Loucy (cell line): ENCODE results near the gene NUDT9.

Experiments
- EZH2phosphoT487 ChIP-seq: fragments of 200-600 bp; IDR thresholded peaks from 2 replicates; pipeline ENCODE4 v1.6.1; 2018; ENCODE audit warnings: antibody characterized with exemption, mild to moderate bottlenecking, moderate library complexity, borderline replicate concordance
- TF ChIP-seq, protein P1 (sequence below): fragments of 200-600 bp; sonication (generic); conservative IDR thresholded peaks from 2 replicates; pipeline ENCODE4 v1.5.1; 2014; ENCODE audit warnings: mild to moderate bottlenecking, antibody characterized with exemption, low read length

DNA sequence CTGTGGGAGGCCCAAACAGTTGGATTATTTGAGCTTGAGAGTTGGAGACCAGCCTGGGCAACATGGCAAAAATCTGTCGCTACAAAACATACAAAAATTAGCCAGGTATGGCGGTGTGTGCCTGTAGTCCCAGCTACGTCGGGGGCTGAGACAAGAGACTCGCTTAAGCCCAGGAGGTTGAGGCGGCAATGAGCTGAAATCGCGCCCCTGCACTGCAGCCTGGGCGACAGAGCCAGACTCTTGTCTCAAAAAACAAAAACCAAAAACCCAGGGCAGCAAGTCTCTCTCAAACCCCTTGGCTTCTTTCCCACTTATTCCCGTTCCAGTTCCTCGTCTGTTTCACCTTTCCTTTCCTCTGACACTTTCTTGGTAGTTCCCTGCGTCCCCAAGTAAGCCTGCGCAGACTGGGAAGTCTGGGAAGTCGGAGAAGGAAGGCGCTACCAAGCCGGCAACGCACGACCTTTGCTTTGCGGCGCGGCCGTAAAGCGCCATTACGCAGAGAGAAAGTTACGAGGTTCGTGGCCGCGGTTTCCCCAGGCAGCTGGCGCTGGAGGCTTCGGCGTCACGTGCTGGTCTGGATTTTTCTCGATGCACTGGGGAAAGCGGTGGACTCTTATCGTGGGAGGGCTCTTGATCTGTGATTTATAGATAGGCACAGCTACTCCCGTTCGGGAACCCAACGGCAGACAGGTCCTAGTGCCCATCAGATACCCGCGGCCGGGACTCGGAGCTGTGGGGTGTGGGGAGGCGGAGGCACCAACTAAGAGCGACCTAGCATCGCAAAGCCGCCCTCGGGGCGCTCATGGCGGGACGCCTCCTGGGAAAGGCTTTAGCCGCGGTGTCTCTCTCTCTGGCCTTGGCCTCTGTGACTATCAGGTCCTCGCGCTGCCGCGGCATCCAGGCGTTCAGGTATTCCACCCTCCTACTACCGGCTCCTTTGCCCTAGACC lies at the start of gene NUDT9:
- TF ChIP-seq, protein P1, sequence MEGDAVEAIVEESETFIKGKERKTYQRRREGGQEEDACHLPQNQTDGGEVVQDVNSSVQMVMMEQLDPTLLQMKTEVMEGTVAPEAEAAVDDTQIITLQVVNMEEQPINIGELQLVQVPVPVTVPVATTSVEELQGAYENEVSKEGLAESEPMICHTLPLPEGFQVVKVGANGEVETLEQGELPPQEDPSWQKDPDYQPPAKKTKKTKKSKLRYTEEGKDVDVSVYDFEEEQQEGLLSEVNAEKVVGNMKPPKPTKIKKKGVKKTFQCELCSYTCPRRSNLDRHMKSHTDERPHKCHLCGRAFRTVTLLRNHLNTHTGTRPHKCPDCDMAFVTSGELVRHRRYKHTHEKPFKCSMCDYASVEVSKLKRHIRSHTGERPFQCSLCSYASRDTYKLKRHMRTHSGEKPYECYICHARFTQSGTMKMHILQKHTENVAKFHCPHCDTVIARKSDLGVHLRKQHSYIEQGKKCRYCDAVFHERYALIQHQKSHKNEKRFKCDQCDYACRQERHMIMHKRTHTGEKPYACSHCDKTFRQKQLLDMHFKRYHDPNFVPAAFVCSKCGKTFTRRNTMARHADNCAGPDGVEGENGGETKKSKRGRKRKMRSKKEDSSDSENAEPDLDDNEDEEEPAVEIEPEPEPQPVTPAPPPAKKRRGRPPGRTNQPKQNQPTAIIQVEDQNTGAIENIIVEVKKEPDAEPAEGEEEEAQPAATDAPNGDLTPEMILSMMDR, result 0 out of 2 replicates have a peak, but pooled peaks have one; percentile 10
- TF ChIP-seq EZH2phosphoT487, result no peak
